ENCODE measurements around the gene PRKN.

The PRKN gene

DNA sequence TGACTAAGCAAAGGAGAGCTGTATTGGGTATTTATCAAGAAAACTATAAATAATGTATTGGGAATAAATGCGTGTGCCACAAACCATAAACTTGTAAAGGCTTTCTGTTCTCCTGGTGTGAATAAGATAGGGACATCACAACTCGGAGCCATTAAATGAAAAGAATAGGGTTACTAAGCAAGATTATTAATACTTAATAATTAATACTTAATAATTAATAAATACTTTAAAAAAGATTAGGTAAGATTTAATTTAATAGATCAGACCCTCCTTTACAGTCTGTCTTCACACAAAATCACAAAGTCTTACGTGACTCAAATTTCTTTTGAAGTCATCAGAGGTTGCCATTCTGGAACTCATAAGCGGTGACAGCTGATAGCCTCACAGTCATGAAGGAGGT, 648.9 kb downstream of the PRKN start:
- TF ChIP-seq, protein P1, sequence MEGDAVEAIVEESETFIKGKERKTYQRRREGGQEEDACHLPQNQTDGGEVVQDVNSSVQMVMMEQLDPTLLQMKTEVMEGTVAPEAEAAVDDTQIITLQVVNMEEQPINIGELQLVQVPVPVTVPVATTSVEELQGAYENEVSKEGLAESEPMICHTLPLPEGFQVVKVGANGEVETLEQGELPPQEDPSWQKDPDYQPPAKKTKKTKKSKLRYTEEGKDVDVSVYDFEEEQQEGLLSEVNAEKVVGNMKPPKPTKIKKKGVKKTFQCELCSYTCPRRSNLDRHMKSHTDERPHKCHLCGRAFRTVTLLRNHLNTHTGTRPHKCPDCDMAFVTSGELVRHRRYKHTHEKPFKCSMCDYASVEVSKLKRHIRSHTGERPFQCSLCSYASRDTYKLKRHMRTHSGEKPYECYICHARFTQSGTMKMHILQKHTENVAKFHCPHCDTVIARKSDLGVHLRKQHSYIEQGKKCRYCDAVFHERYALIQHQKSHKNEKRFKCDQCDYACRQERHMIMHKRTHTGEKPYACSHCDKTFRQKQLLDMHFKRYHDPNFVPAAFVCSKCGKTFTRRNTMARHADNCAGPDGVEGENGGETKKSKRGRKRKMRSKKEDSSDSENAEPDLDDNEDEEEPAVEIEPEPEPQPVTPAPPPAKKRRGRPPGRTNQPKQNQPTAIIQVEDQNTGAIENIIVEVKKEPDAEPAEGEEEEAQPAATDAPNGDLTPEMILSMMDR (IDR thresholded peaks at IDR 0.05; ENCODE audit: low read depth, low read length) = no peak
- no peak overlapping the region for H3K4me3 ChIP-seq (ENCODE audit: low read depth, low read length)

DNA sequence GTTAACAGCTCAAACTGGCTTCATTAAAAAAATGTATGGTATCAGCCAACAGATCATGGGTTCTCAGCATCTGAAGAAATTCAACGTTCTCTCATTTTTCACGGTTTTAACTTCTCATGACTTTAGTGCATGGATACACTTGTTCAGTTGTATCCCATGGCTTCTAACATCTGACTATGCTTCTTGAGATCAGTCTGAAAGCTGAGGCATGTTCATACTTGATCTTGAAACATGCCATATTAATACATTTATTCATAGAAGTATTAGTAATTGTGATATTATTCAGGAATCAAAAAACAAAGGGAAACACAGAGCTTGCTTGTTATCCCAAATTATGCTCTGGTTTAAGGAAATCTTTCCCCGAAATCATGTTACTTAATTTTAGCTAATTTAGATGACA, 649.4 kb downstream of the PRKN start:
- TF ChIP-seq, protein P1 (IDR thresholded peaks at IDR 0.05; ENCODE audit: low read depth, low read length) = no peak
- no peak overlapping the region for H3K4me3 ChIP-seq (ENCODE audit: low read depth, low read length)

DNA sequence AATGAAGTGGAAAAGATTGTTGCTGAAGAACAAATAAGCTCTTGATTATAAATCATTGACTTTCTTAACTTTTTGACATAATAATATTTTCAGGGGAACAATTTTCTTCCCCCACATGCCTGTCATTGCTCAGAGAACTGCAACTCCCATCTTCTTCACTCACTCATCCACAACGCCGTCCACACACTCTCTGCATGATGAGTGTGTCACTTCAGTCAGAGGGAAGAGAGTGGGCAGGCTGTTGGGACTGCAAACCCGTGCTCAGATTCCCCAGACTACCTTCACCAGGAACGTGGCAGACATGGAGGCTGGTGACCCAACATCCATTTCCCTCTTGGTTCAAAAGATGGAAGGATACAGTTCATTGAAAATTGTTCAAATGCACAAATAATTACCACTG, 650.8 kb downstream of the PRKN start:
- TF ChIP-seq, protein P1 (IDR thresholded peaks at IDR 0.05; ENCODE audit: low read depth, low read length) = no peak

DNA sequence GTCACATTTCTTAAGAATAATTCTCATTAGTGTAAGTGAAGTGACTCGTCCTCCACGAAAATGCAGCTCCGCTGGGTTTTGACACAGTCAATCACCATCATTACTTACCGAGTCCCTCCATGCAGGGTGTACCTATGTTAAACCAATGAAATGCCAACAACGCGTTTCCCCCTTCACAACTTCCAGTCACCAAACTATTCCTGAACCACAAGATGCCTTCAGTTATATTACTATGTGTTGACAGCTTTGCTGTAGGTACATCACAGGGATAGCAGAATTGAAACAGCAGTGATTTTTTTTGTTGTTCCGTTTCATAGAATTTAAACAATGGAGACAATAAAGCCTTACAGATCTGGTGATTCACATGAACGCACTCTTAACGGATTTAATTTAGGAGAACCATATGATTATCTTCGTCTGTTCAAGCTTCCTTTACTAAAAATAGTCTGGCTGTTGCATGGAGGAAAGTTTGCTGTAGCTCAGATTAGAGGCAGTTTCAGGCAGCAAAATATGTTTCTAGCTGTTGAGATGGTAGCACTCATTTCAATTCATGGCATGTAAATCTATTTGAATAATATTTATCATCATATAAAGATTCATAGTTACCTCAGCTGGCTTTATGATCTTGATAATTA, 652.8 kb downstream of the PRKN start:
- TF ChIP-seq, protein P1 (IDR thresholded peaks at IDR 0.05; ENCODE audit: low read depth, low read length) = no peak
- H3K4me3 ChIP-seq (ENCODE audit: low read depth, low read length) = no peak overlapping the region

More for the DNA sequence above, 650.8 kb downstream of the PRKN start:
- no peak overlapping the region for H3K4me3 ChIP-seq (ENCODE audit: low read depth, low read length)

DNA sequence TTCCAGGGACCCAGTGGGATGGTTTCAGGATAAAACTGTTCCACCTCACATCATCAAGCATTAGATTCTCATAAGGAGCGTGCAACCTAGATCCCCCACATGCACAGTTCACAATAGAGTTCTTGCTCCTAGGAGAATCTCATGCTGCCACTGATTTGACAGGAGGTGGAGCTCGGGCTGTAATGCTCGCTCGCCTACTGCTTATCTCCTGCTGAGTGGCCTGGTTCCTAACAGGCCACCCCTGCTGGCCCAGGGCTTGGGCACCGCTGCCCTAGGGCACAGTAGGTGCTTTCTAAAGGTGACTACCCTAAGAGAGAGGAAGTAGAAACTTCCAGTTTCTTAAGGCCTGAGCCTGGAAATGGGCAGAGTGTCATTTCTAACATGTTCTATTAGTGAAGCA, 656.9 kb downstream of the PRKN start:
- TF ChIP-seq, protein P1 (IDR thresholded peaks at IDR 0.05; ENCODE audit: low read depth, low read length) = no peak
- no peak overlapping the region for H3K4me3 ChIP-seq (ENCODE audit: low read depth, low read length)

DNA sequence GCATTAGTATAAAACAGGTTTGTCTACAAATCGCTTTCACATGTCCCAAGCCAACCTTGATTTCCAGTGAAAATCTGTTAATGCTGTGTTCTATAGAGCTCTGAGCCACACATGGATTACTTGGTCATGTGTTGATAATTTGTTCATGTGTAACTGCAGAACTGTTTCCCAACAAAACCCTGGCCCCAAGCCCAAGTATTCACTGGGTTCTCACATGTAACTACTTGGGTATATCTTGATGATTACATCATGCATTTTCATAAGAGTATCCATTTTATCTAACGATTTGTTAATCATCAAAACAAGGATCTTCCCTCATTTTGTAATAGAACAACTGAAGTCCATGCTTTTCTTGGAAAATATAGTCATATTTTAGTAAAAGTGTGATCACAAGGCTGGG, 657.6 kb downstream of the PRKN start:
- TF ChIP-seq, protein P1 (IDR thresholded peaks at IDR 0.05; ENCODE audit: low read depth, low read length) = no peak
- H3K4me3 ChIP-seq (ENCODE audit: low read depth, low read length) = no peak overlapping the region

DNA sequence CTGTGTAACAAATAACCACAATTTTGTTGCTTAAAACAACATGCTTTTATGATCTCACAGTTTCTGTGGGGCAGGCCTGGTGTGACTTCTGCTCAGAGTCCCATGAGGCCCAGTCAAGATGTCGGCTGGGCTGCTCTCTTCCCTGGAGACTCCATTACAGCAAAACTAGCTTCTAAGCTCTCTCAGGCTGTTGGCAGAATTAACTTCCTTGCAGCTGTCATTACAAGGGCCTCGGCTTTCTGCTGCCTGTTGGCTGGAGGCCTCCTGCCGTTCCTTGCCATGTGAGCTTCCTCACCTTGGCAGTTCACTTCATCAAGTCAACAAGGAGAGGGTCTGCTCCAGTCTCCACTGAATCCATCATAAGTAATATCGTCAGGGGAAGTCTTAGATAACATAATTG, 659.2 kb downstream of the PRKN start:
- TF ChIP-seq, protein P1 (IDR thresholded peaks at IDR 0.05; ENCODE audit: low read depth, low read length) = no peak
- no peak overlapping the region for H3K4me3 ChIP-seq (ENCODE audit: low read depth, low read length)

Measured in WI38 (cell line).